Mesenteric fat pad (tissue), 1 donor: Measurements from ENCODE around the gene ROR2. TPM values are rescaled to one million over a fixed set of nuclear protein-coding genes. Genes with fewer than 3 reads are reported as not detected.

Experiments
- DNase-seq: peaks from one replicate; pipeline ENCODE4 v3.0.0-alpha.2; 2020; ENCODE audit warnings: low spot score
- total RNA-seq: library from RNA; stranded (reverse); fragmentation: NEBNext Ultra II Directional; extraction: Animal tissue kit (Norgen Biotek cat#: 25700); gene quantifications from one replicate; pipeline ENCODE4 v1.2.1, GENCODE V29; 2021
- donor health status: DM: yes; HTN: yes; CAD: no.

Gene ROR2
- total RNA-seq, 1 donor from 2014 or later = 9.5 TPM

DNA sequence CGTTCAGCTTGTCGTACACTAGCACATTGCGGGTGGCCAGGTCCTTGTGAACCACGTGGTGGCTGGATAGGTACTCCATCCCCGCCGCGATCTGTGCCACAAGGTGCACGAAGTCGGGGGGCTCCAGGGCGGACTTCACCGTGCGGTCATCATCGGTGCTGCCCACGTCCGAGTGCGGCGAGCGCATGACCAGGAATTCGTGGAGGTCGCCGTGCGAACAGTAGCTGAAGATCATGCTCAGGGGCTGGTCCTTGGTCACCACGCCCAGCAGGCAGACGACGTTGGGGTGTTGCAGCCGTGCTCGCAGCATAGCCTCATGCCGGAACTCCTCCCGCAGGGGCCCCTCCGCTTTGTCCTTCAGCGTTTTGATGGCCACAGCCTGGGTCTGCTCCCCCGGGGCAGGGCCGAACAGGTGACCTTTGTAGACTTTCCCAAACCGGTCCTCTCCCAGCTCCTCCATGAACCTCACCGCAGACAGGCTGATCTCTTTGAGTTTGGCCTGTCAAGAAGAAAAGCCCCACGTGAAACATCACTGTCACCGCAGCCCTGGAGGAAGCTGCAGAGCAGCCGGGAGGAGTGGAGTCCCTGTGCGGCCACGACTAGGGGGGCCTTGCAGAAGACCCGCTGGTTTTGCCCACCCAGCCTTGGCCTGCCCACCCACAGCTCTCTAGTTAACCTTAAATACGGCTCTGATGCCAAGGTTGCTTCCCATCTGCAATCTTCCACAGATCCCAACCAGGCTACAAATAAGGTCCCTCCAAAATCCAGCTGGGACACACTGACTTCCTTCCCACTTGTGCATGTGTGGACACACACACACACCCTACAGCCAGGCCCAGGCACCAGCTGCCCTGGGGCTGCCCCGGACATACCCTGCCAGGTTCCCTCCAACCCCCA is 225.2 kb downstream of the ROR2 start:
- no peak for DNase-seq

DNA sequence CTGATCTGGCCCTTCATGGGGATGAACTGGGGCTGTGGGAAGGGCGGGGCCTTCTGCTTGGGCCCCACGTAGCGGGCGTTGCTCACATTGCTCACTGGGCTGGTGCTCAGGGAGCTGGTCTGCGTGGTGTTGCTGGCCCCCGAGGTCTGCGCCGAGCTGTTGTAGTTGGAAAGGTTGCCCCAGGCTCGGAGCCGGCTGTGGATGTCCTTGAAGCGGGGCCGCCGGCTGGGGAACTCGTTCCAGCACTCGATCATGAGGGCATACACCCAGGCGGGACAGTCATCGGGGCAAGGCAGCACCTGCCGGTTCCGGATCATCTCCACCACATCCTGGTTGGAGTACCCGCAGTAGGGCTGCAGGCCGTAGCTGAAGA is 226.0 kb downstream of the ROR2 start:
- DNase-seq = no peak

DNA sequence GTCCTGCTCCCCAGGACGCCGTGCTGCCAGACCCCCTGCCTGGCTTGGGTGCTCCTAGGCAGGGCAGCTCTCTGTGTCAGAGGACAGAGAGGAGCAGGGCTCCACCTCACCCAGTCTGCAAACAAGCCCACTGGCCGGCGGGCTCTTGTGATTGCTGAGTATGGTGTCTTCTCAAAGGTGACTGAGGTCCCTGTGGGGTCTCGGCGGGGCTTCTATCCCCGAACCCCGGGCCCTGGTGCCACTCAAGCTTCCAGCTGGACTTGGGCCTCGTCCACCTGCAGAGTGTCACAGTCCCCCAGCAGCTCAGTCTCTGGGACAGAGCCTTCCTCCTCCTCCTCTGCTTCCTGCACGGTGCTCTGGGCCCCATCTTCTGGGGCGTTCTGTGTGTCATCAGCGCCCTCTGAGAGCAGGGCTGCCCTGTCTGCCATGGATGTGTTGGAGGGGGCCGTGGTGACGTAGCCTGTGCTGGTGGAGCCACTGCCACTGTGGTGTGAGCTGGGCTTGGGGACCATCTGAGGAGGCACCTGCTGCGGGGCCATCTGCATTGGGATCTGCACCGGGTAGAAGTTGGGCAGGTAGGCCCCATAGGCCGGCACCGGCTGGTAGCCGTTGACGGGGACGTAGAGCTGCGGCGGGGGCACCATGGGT is 226.5 kb downstream of the ROR2 start:
- no peak for DNase-seq

DNA sequence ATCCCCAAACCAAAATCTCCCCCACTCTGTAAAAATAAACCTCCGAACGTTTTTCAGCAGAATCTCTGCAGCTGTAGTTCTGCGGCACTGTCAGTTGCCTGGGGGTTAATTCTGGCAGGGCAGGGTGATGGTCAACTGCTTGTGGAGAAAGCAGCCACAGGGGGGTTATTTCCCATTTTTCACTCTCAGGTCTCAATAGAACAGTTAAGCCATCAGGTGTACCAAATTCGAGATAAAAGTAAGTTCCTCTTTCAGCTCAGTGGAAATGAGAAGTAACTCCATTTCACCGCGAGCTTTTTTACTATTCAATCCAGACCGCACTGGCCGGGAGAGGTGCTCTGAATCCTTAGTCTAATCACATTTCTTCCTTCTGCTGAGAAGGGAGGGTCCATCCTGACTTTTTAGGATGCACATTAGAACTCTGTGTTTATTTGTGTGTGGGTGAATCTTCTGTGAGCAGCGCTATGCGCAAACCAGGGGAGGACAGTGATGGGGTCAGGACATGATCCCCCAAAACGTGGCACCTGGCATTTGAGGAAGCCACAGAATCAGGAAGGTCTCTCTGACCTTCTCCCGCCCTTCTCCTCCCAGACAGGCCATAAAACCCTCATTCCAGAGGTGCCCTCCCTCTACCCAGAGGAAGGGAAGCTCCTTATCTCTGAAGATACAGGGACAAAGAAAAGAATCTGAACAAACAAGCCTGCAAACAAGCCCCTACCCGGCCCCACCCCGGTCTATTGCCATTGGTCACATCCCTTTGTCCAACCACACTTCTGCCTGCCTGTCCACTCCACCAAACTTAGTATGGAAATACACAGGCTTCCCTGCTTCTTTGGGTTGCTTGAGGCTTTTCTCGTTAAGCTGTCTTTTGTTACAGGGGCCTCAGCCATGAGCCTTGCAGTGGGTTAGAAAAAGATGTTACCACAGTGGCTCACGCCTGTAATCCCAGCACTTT is 229.0 kb downstream of the ROR2 start:
- DNase-seq = no peak

DNA sequence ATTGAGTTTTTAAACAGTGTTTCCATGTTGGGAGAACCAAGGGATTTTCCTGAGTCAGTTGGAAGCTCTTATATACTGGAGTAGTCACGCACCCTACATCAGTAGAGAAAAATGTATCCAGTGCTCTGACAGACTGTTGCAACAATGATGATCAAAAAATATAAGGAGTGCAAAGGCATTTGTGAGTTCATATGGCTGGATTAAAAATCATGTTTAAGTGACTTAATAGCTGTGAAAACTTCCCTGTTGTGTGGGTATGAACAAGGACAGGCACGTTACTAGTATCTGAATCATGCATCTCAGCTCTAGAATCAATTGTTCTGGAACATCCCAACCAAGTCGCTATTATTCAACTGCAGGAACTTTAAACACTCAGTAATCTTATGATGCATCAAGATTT is 229.7 kb downstream of the ROR2 start:
- DNase-seq = no peak

DNA sequence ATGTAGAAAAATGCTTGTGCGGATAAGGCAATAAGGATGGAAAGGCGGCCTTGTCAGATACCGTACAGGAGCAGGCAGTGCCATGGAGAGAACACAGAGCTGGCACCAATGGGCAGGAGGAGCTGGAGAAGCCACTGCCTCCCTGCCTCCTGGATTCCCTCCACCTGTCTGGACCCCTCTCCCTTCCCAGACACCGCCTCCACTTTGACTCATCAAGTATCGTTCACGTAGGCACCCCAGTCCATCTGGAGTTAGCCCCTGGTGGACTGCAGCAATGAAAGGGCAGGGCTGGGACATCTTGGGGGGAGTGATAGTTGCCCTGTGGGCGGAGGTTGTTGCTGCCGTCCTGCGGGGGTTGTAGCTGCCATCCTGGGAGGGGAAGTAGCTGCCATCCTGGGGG is 232.0 kb downstream of the ROR2 start:
- DNase-seq = no peak

DNA sequence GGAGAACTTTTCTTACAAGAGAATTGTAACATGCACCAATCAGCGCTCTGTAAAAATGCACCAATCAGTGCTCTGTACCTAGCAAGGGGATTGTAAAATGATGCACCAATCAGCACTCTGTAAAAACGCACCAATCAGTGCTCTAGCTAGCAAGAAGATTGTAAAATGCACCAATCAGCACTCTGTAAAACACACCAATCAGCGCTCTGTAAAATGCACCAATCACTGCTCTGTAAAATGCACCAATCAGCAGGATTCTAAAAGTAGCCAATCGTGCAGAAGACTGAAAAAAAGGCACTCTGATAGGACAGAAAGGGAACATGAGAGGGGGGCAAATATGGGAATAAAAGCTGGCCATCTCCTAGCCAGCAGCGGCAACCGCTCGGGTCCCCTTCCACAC is 233.2 kb downstream of the ROR2 start:
- peak; percentile 53 for DNase-seq

DNA sequence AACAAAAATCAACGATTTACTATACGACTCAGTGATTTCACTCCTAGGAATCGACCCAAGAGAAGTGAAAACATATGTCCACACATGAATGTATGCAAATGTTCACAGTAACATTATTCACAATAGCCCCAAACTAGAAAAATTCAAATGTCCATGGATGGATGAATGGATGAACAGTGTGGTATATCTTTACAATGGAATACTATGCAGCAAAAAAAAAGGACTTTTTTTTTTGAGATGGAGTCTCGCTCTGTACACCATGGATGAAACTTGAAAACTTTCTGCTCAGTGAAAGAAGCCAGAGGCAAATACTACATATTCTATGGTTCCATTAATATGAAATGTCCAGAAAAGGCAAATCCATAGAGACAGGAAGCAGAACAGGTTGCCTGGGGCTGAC is 233.8 kb downstream of the ROR2 start:
- DNase-seq = no peak

DNA sequence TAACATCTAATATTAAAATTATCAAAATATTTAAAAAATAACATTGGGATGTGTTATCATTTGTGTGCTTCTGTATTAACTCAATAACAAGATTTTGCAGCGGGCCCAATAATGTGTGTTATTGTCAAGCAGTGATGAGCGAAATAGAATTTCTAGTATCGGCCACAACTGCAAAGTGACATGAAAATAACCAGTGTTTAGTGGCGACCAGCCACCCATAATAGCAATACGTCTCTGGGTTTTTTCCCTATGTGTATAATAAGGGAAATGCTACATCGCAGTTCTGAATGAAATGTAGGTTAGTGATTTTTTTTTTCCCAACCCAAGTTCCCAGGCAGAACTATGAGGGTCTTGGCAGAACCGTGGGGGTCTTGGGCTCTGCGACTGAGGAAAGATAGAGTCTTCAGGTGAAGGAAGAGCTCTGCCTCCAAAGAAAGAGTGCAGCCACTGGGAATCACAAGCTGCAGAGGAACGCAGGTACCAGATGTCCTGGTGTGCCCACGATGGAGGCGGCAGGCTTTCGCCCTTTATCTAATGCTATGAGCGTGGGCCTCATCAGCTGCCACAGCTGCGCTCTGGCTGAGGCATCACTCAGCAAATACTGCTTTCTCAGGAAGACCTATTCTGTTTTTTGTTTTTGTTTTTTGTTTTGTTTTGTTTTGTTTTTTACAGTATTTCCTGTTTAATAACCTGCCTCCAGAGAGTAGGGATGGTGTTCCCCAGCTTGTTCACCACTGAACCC is 235.0 kb downstream of the ROR2 start:
- DNase-seq = peak; percentile 26

DNA sequence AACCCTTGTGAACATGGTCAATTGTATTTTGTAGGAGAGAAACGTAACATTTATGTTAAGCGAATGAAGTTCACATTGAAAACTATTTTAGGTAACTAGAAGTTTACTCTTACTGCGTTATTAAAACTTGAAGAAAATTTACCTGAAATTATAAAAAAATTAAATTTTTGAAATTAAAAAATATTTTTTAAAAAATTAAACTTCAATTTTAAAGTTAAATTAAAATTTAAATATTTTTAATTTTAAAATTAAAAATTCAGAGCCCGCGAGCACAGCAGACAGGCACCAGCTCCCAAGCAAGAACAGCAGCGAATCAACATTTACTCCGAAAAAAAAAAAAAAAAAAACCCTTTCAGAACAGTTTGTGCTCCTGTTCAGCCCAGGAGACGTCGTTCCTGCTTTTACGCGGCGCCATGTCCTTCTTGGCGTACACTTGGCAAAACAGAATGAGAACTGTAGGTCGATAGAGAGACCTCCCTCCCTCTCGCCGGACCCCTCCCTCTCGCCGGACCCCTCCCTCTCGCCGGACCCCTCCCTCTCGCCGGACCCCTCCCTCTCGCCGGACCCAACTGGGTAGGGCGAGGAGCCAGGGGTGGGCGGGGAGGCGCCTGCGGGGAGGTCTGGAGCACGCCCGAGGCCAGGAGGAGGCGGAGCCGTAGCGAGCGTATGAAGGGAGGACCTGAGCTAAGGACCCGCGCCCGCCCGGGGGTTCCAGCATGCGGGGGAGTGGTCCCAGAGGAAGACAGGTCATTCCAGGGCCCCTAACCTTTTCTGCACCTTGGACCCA is 235.8 kb downstream of the ROR2 start:
- peak; percentile 89 for DNase-seq

DNA sequence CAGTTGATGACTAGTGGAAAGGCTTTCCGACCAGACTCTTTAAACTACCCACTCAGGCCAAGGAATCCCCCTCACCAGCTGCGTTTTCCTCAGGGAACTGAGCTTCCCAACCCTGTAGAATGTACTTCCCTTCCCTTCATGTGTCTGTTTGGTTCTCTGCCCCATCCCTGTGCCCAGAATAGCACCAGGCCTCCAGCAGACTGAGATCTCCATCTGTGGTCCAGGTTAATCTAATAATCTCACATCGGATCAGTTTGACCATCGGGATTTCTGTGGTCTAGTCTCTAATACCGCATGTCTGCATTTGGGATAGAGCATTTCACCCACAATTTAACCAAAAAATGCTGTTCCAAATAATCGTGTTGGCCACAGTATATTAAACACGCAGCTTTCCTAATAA is 237.2 kb downstream of the ROR2 start:
- peak; percentile 26 for DNase-seq

DNA sequence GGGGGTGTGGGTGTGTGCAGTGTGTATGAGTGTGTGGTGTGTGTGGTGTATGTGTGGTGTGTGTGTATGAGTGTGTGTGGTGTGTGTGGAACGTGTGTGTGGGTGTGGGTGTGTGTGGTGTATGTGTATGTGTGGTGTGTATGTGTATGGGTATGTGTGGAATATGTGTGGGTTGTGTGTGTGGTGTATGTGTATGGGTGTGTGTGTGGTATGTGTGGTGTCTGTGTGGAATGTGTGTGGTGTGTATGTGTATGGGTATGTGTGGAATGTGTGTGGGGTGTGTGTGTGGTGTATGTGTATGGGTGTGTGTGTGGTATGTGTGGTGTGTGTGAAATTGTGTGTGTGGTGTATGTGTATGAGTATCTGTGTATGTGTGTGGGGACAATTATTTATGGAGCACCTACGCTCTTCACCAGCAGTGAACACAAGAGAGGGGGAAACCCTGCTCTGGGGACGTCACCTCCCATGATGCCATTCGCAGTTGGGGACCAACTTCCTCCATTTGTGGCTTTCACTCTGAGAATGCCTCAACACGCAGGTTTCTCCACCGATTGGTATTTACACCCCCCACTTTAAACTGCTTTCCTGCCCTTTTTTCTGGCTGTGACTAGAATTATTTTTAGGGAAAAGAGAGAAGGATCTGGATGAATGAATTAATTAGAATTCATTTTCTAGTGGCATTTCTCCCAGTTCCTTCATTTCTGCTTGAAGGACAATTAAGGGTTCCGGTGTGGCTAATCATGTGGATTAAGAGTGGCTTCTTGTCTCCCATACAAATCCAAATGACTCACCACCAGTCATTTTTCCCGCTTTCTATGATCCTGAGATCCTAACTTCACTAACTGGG is 238.1 kb downstream of the ROR2 start:
- no peak for DNase-seq

DNA sequence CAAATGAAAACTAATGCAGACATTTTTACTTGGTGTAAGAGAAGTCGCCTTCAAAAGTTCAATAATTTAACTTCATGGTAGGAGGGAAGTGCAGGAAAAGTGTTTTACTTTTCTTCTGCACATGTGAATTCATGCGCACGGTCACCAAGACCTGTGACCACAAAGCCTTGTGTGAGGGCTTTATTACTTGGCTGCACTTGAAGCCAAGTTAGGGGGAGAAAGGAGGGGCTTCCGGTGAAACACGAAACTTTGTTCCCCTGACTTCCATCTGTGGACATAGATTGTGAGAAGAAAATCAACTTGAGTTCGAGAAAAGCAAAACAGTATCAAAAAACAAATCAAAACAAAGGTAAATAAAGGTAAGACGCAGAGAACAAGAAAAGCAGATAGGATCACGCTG is 239.9 kb downstream of the ROR2 start:
- DNase-seq = no peak

DNA sequence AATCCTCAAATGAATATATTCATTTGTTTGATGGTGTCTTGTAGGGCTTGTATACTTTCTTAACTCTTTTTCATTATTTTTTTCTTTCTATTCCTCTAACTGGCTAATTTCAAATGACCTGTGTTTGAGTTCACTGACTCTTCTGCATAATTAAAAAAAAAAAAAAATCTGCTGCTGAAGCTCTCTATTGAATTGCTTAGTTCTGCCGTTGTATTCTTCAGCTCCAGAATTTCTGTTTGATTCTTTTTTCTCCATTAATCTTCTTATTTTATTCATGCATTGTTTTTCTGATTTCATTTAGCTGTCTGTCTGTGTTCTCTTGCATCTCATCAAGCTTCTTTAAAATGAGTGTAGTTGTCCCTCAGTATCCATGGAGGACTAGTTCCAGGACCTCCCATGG is 244.6 kb downstream of the ROR2 start:
- DNase-seq = no peak

DNA sequence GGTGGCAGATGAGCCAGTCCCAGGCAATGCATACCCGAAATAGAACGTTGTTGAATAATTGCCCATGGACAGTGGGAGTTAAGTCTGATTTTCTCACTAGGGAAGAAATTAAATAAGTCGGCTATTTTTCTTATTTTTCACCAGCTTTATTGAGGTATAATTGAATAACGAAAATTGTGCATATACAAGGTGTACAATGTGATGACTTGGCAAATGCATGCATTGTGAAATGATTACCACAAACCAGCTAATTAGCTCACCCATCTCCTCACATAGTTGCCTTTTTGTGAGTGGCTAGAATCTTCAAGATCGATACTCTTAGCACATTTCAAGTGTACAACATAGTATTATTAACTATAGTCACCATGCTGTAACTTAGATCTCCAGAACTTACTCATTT is 249.6 kb downstream of the ROR2 start:
- no peak for DNase-seq

DNA sequence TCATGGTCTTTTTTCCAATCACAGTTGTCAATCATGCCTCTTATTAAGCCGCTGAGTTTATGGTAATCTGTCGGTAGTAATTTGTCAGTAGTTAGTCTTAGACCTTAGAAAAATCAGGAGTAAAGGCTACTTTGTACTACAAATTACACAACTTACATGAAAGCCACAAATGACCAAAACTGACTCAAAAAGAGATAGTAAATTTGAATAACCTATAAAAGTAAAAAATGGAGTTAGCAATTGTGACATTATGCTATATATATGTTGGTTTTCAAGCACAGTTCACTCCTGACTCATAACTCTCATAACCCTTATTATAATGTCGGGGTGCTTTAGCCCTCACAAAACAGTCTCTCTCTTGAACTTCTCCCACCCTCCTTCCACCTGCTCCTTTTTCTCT is 251.8 kb downstream of the ROR2 start:
- no peak for DNase-seq

DNA sequence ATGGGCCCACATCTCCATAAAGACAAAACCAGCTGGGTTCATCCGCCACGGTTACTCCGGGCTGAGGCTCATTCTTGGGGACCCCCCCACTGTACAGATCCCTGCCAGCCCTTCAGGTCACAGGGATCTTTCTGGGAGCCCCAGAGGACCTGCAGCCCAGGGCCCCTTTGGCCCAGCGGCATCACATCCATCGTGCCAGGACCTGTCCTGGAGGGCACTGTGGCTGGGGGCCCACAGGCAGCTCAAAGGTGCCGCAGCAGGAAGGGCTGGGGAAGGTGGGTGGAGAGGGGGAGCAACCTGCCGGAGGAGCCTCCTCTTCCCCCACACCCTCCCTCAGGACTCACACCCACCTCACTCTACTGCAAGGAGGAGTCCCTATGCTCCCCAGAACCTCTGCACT is 252.8 kb downstream of the ROR2 start:
- no peak for DNase-seq

DNA sequence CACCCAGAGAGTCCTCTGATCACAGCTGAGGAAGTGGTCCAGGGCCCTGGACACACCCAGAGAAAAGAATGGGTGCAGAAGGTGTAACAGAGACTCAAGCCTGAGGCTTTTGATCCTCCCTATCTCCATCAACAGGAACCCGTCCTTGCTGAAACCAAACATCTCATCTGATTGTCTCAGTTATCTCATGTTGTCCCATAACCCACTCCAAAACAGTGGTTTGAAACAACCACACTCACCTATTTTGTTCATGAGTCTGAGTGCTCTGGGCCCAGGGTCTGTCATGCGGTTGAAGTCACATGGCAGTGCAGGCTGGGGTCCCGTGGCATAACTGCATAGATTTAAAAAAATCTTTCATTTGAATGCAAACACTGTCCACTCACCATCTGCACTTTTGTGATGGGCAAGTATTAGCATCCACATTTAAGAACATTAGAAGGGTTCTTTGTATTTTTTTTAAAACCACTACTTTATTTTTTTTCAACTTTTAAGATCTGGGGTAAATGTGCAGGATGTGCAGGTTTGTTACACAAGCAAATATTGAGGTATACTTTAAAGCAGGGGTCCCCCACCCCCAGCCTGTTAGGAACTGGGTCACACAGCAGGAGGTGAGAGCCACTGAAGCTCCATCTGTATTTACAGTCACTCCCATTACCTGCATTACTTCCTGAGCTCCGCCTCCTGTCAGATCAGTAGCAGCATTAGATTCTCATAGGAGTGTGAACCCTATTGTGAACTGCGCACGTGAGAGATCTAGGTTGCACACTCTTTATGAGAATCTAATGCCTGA is 255.8 kb downstream of the ROR2 start:
- DNase-seq = no peak
